Caco-2 (cell line): ENCODE measurements around the gene SNCA. TPM values are rescaled to one million over a fixed set of nuclear protein-coding genes. Genes with fewer than 3 reads are reported as not detected.

ENCODE experiments used
- BruUV-seq: library from RNA; stranded (reverse); fragments of 400-500 nt; replicated peaks from 2 replicates; lab custom pipeline; 2021; lab: Mats Ljungman, UMichigan
- CTCF ChIA-PET: fragments of 300-600 bp; sonication (Branson Sonifier 250); formaldehyde crosslinking; loops from one replicate; lab custom pipeline; 2022; ENCODE audit warnings: antibody characterized with exemption; lab: Charles Lee
- POLR2A ChIA-PET: fragments of 300-600 bp; sonication (Branson Sonifier 250); formaldehyde crosslinking; loops from one replicate; lab custom pipeline; 2022; ENCODE audit warnings: antibody characterized with exemption; lab: Charles Lee
- DNase-seq, 2 experiments: peaks; one replicate each; pipeline versions ENCODE4 v3.0.0 to v3.0.0-alpha.2; 2020 to 2022
- H3K27me3 ChIP-seq: replicated peaks from 2 replicates; pipeline ENCODE4 v1.6.0; 2011; ENCODE audit warnings: low read length; ENCODE audit not compliant: control insufficient read depth, insufficient read depth
- H3K36me3 ChIP-seq: 2 replicates; pipeline ENCODE4 v1.5.1; 2011; ENCODE audit warnings: low read length; ENCODE audit not compliant: control insufficient read depth, insufficient read depth
- H3K4me1 ChIP-seq: fragments of 250-450 bp; sonication (Bioruptor Pico); 2 replicates; pipeline ENCODE4 v1.5.1; 2020; ENCODE audit warnings: mild to moderate bottlenecking
- H3K4me3 ChIP-seq: 2 replicates; pipeline ENCODE4 v1.5.1; 2011; ENCODE audit warnings: low read depth, mild to moderate bottlenecking, control low read depth, low read length
- H3K9me3 ChIP-seq: fragments of 250-450 bp; sonication (Bioruptor Pico); 2 replicates; pipeline ENCODE4 v1.5.1; 2020; ENCODE audit warnings: mild to moderate bottlenecking, moderate library complexity
- H3K27ac Mint-ChIP-seq: one replicate; pipeline ENCODE4 v1.8.0; 2022; ENCODE audit warnings: mixed read lengths; ENCODE audit not compliant: unreplicated experiment
- H3K27me3 Mint-ChIP-seq: one replicate; pipeline ENCODE4 v1.8.0; 2022; ENCODE audit warnings: mixed read lengths; ENCODE audit not compliant: insufficient read depth, unreplicated experiment
- H3K36me3 Mint-ChIP-seq: one replicate; pipeline ENCODE4 v1.8.0; 2022; ENCODE audit warnings: mild to moderate bottlenecking, mixed read lengths; ENCODE audit not compliant: insufficient read depth, unreplicated experiment
- H3K4me1 Mint-ChIP-seq: one replicate; pipeline ENCODE4 v1.8.0; 2022; ENCODE audit warnings: low read depth, mixed read lengths; ENCODE audit not compliant: unreplicated experiment
- H3K4me3 Mint-ChIP-seq: one replicate; pipeline ENCODE4 v1.8.0; 2022; ENCODE audit warnings: mild to moderate bottlenecking, moderate library complexity, mixed read lengths; ENCODE audit not compliant: unreplicated experiment
- H3K9me3 Mint-ChIP-seq: one replicate; pipeline ENCODE4 v1.8.0; 2022; ENCODE audit warnings: mixed read lengths; ENCODE audit not compliant: unreplicated experiment
- CTCF ChIP-seq, 2 experiments: fragments of 200-600 bp in 1 of 2; IDR thresholded peaks; 1 replicate in 1 of 2; 2 replicates in 1 of 2; pipeline versions ENCODE4 v1.5.1 to v1.8.0; 2011 to 2022; ENCODE audit warnings: antibody characterized with exemption in 1 of 2, control low read depth in 1 of 2, inconsistent platforms in 1 of 2, low read depth in 1 of 2, low read length in 1 of 2, mild to moderate bottlenecking in 1 of 2, moderate library complexity in 1 of 2; ENCODE audit not compliant: insufficient read depth in 1 of 2, severe bottlenecking in 1 of 2, unreplicated experiment in 1 of 2
- intact Hi-C: fragments of 100-400 bp; cut with micrococcal nuclease; formaldehyde crosslinking; loops from one replicate; pipeline ENCODE4 v1.10.0; 2022; ENCODE audit not compliant: unreplicated experiment
- total RNA-seq: library from RNA; stranded (reverse); gene quantifications from 2 replicates; pipeline ENCODE4 v1.2.3, GENCODE V29; 2022

The SNCA gene
- total RNA-seq, 1 experiment from 2014 or later, result 8.4 TPM

- Histone ChIP-seq H3K4me1 (peaks cover 2% of the 10 kb centered on the region; the same call in 1 of the 2 replicates), H3K4me3 (no peak overlapping the region), H3K9me3 (no peaks in the 10 kb centered on the region), H3K36me3 (no peaks in the 10 kb centered on the region), H3K27me3 (no peaks in the 10 kb centered on the region)
- Mint-ChIP-seq H3K27ac (no peak overlapping the region), H3K27me3 (peaks cover 10% of the 10 kb centered on the region), H3K4me1 (no peaks in the 10 kb centered on the region), H3K36me3 (no peaks in the 10 kb centered on the region), H3K9me3 (no peaks in the 10 kb centered on the region), H3K4me3 (no peak overlapping the region)
- TF ChIP-seq CTCF (IDR thresholded peaks at IDR 0.05; ENCODE audit: insufficient read depth in 1 of 2, low read depth in 1 of 2, low read length in 1 of 2, severe bottlenecking in 1 of 2, unreplicated experiment in 1 of 2), result no peak
- POLR2A ChIA-PET, result no interaction called here
- intact Hi-C loops, result no loop called here
- no peak for DNase-seq
- CTCF ChIA-PET, result interaction anchor here (0.6 kb wide), 1 partner anchor 39 kb away, joined by 4 read pairs; no protein-coding TSS in a partner anchor
- BruUV-seq, result no TSS peak
Measured at GRCh38 chr4:89876548-89876947, 39.6 kb upstream of the SNCA start.

GRCh38 chr4:89871211-89871610, 34.2 kb upstream of the SNCA start:
- no peak for DNase-seq
- H3K27me3 Mint-ChIP-seq, result peaks cover 2% of the 10 kb centered on the region
- no peaks in the 10 kb centered on the region for H3K9me3 ChIP-seq
- ChIA-PET CTCF (no interaction called here), POLR2A (no interaction called here)
- intact Hi-C loops, result loop anchor here (2.0 kb wide), 1 partner anchor 212 kb away; no protein-coding TSS in a partner anchor
- no peak for TF ChIP-seq CTCF (IDR thresholded peaks at IDR 0.05; ENCODE audit: insufficient read depth in 1 of 2, low read depth in 1 of 2, low read length in 1 of 2, severe bottlenecking in 1 of 2, unreplicated experiment in 1 of 2)
- H3K27ac Mint-ChIP-seq, result no peak overlapping the region
- H3K36me3 ChIP-seq, result no peaks in the 10 kb centered on the region
- H3K9me3 Mint-ChIP-seq, result no peaks in the 10 kb centered on the region
- BruUV-seq, result no TSS peak
- H3K4me3 ChIP-seq, result no peak overlapping the region
- peaks cover 5% of the 10 kb centered on the region; the same call in 1 of the 2 replicates for H3K4me1 ChIP-seq
- no peaks in the 10 kb centered on the region for H3K36me3 Mint-ChIP-seq
- H3K4me3 Mint-ChIP-seq, result no peak overlapping the region
- H3K27me3 ChIP-seq, result no peaks in the 10 kb centered on the region
- peaks cover 6% of the 10 kb centered on the region for H3K4me1 Mint-ChIP-seq

- Histone ChIP-seq H3K9me3 (no peaks in the 10 kb centered on the region), H3K4me1 (peaks cover 5% of the 10 kb centered on the region; the same call in 1 of the 2 replicates), H3K36me3 (no peaks in the 10 kb centered on the region), H3K4me3 (no peak overlapping the region), H3K27me3 (no peaks in the 10 kb centered on the region)
- H3K4me1 Mint-ChIP-seq, result peaks cover 6% of the 10 kb centered on the region
- no peaks in the 10 kb centered on the region for H3K27me3 Mint-ChIP-seq
- no peak for DNase-seq
- no peaks in the 10 kb centered on the region for H3K36me3 Mint-ChIP-seq
- ChIA-PET CTCF (interaction anchor here (1.0 kb wide), 1 partner anchor 228 kb away, joined by 12 read pairs; no protein-coding TSS in a partner anchor), POLR2A (no interaction called here)
- peak in 1 of 2 experiments; percentile 49 for TF ChIP-seq CTCF (IDR thresholded peaks at IDR 0.05; ENCODE audit: insufficient read depth in 1 of 2, low read depth in 1 of 2, low read length in 1 of 2, severe bottlenecking in 1 of 2, unreplicated experiment in 1 of 2)
- H3K9me3 Mint-ChIP-seq, result no peaks in the 10 kb centered on the region
- intact Hi-C loops, result loop anchor here (10.0 kb wide), 1 partner anchor 384 kb away; no protein-coding TSS in a partner anchor
- H3K4me3 Mint-ChIP-seq, result no peak overlapping the region
- H3K27ac Mint-ChIP-seq, result no peak overlapping the region
- BruUV-seq, result no TSS peak
Measured at GRCh38 chr4:89868999-89869589, 32.1 kb upstream of the SNCA start.
